Caco-2 (cell line): ENCODE results near the gene NUP88. TPM values are rescaled to one million over a fixed set of nuclear protein-coding genes. Genes with fewer than 3 reads are reported as not detected.

Experiments used
- BruUV-seq: library from RNA; stranded (reverse); fragments of 400-500 nt; replicated peaks from 2 replicates; lab custom pipeline; 2021; lab: Mats Ljungman, UMichigan
- CTCF ChIA-PET: fragments of 300-600 bp; sonication (Branson Sonifier 250); formaldehyde crosslinking; loops from one replicate; lab custom pipeline; 2022; ENCODE audit warnings: antibody characterized with exemption; lab: Charles Lee
- POLR2A ChIA-PET: fragments of 300-600 bp; sonication (Branson Sonifier 250); formaldehyde crosslinking; loops from one replicate; lab custom pipeline; 2022; ENCODE audit warnings: antibody characterized with exemption; lab: Charles Lee
- DNase-seq, 2 experiments: peaks; one replicate each; pipeline versions ENCODE4 v3.0.0 to v3.0.0-alpha.2; 2020 to 2022
- H3K27me3 ChIP-seq: replicated peaks from 2 replicates; pipeline ENCODE4 v1.6.0; 2011; ENCODE audit warnings: low read length; ENCODE audit not compliant: control insufficient read depth, insufficient read depth
- H3K36me3 ChIP-seq: 2 replicates; pipeline ENCODE4 v1.5.1; 2011; ENCODE audit warnings: low read length; ENCODE audit not compliant: control insufficient read depth, insufficient read depth
- H3K4me1 ChIP-seq: fragments of 250-450 bp; sonication (Bioruptor Pico); 2 replicates; pipeline ENCODE4 v1.5.1; 2020; ENCODE audit warnings: mild to moderate bottlenecking
- H3K4me3 ChIP-seq: 2 replicates; pipeline ENCODE4 v1.5.1; 2011; ENCODE audit warnings: low read depth, mild to moderate bottlenecking, control low read depth, low read length
- H3K9me3 ChIP-seq: fragments of 250-450 bp; sonication (Bioruptor Pico); 2 replicates; pipeline ENCODE4 v1.5.1; 2020; ENCODE audit warnings: mild to moderate bottlenecking, moderate library complexity
- H3K27ac Mint-ChIP-seq: one replicate; pipeline ENCODE4 v1.8.0; 2022; ENCODE audit warnings: mixed read lengths; ENCODE audit not compliant: unreplicated experiment
- H3K27me3 Mint-ChIP-seq: one replicate; pipeline ENCODE4 v1.8.0; 2022; ENCODE audit warnings: mixed read lengths; ENCODE audit not compliant: insufficient read depth, unreplicated experiment
- H3K36me3 Mint-ChIP-seq: one replicate; pipeline ENCODE4 v1.8.0; 2022; ENCODE audit warnings: mild to moderate bottlenecking, mixed read lengths; ENCODE audit not compliant: insufficient read depth, unreplicated experiment
- H3K4me1 Mint-ChIP-seq: one replicate; pipeline ENCODE4 v1.8.0; 2022; ENCODE audit warnings: low read depth, mixed read lengths; ENCODE audit not compliant: unreplicated experiment
- H3K4me3 Mint-ChIP-seq: one replicate; pipeline ENCODE4 v1.8.0; 2022; ENCODE audit warnings: mild to moderate bottlenecking, moderate library complexity, mixed read lengths; ENCODE audit not compliant: unreplicated experiment
- H3K9me3 Mint-ChIP-seq: one replicate; pipeline ENCODE4 v1.8.0; 2022; ENCODE audit warnings: mixed read lengths; ENCODE audit not compliant: unreplicated experiment
- intact Hi-C: fragments of 100-400 bp; cut with micrococcal nuclease; formaldehyde crosslinking; loops from one replicate; pipeline ENCODE4 v1.10.0; 2022; ENCODE audit not compliant: unreplicated experiment
- total RNA-seq: library from RNA; stranded (reverse); gene quantifications from 2 replicates; pipeline ENCODE4 v1.2.3, GENCODE V29; 2022
- TF ChIP-seq, protein P1 (sequence below), 2 experiments: fragments of 200-600 bp in 1 of 2; IDR thresholded peaks; 1 replicate in 1 of 2; 2 replicates in 1 of 2; pipeline versions ENCODE4 v1.5.1 to v1.8.0; 2011 to 2022; ENCODE audit warnings: antibody characterized with exemption in 1 of 2, control low read depth in 1 of 2, inconsistent platforms in 1 of 2, low read depth in 1 of 2, low read length in 1 of 2, mild to moderate bottlenecking in 1 of 2, moderate library complexity in 1 of 2; ENCODE audit not compliant: insufficient read depth in 1 of 2, severe bottlenecking in 1 of 2, unreplicated experiment in 1 of 2

NUP88 gene
- total RNA-seq, 1 experiment from 2014 or later, result 52.3 TPM

DNA sequence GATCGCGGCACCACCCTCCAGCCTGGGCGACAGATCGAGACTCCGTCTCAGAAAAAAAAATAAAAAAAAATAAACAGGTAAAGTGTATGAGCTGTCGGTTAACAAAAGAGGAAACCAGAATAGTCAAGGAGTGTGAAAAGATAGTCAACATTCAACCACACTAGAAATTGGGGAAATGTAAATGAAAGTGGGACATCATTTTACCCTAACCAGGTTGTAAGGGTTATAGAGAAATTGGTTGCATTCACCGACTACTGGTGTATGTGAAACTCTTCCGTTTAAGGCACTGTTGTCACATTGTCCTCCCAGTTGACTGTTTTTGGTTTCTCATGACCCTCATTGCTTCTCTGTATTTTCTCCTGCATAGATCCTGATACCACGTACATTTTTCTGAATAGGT lies 74.5 kb downstream of the NUP88 start:
- POLR2A ChIA-PET, result interaction anchor here (0.6 kb wide), 1 partner anchor 13 kb away, joined by 6 read pairs; no protein-coding TSS in a partner anchor
- Histone ChIP-seq H3K4me3 (no peak overlapping the region), H3K36me3 (no peaks in the 10 kb centered on the region), H3K4me1 (no peaks in the 10 kb centered on the region), H3K27me3 (no peaks in the 10 kb centered on the region), H3K9me3 (no peaks in the 10 kb centered on the region)
- Mint-ChIP-seq H3K36me3 (peaks cover 11% of the 10 kb centered on the region), H3K27me3 (no peaks in the 10 kb centered on the region), H3K4me1 (no peaks in the 10 kb centered on the region), H3K9me3 (no peaks in the 10 kb centered on the region), H3K27ac (no peak overlapping the region), H3K4me3 (no peak overlapping the region)
- TF ChIP-seq, protein P1, sequence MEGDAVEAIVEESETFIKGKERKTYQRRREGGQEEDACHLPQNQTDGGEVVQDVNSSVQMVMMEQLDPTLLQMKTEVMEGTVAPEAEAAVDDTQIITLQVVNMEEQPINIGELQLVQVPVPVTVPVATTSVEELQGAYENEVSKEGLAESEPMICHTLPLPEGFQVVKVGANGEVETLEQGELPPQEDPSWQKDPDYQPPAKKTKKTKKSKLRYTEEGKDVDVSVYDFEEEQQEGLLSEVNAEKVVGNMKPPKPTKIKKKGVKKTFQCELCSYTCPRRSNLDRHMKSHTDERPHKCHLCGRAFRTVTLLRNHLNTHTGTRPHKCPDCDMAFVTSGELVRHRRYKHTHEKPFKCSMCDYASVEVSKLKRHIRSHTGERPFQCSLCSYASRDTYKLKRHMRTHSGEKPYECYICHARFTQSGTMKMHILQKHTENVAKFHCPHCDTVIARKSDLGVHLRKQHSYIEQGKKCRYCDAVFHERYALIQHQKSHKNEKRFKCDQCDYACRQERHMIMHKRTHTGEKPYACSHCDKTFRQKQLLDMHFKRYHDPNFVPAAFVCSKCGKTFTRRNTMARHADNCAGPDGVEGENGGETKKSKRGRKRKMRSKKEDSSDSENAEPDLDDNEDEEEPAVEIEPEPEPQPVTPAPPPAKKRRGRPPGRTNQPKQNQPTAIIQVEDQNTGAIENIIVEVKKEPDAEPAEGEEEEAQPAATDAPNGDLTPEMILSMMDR (IDR thresholded peaks at IDR 0.05; ENCODE audit: insufficient read depth in 1 of 2, low read depth in 1 of 2, low read length in 1 of 2, severe bottlenecking in 1 of 2, unreplicated experiment in 1 of 2), result no peak
- CTCF ChIA-PET, result no interaction called here
- DNase-seq, result no peak
- no TSS peak for BruUV-seq
- intact Hi-C loops, result no loop called here

Other genes starting within 250 kb of the NUP88 start
- 6.2 and 7.5 TPM in 2 replicates for gene ZNF594, start 227.8 kb downstream of the NUP88 start, total RNA-seq
- not detected in 2 replicates for gene SCIMP, start 184.8 kb downstream of the NUP88 start, total RNA-seq
- 21.8 and 22.4 TPM in 2 replicates for gene RABEP1, start 137.4 kb downstream of the NUP88 start, total RNA-seq
- gene RPAIN, start 520 bp upstream of the NUP88 start, total RNA-seq, result 30.5 and 36.5 TPM in 2 replicates
- 129 and 149 TPM in 2 replicates for gene C1QBP, start 19.5 kb upstream of the NUP88 start, total RNA-seq
- 15.5 and 17.1 TPM in 2 replicates for gene DHX33, start 49.3 kb upstream of the NUP88 start, total RNA-seq
- 34.1 and 34.9 TPM in 2 replicates for gene DERL2, start 66.5 kb upstream of the NUP88 start, total RNA-seq
- gene MIS12, start 66.9 kb upstream of the NUP88 start, total RNA-seq, result 11.7 and 13.9 TPM in 2 replicates
- gene NLRP1, start 164.8 kb upstream of the NUP88 start, total RNA-seq, result 0.09 and 0.28 TPM in 2 replicates